ENCODE results near the gene SPATA31D1.
A peak's percentile ranks its signal among the peaks of the same experiment; 100 is the strongest.
"Not testable (repeated sequence)": the region's sequence is repeated elsewhere in the genome, so short reads cannot be mapped to it uniquely, and the experiment has no call there.

Gene SPATA31D1

DNA sequence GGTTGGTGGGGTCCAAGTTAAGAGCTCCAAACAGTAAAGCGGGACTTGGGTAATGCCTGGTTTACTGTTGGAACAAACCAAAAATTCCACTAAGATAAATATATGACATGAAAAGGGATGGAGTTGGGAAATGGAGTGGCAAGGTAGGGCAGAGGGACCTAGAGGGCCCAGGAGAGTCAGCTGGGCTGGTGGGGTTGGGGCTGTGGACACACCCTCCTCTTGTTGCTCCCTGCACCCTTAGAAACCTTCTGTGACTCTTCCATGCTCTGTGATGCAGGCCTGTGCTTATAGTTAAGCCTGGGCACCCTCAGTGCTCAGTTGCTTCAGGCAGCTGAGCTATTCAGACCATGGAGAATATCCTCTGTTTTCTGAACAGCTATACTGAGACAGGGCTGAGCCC is at the start of gene SPATA31D1:
SPATA31D1 (plus strand) TSS at position 301 of the 400 bp plus-strand sequence; CDS start at position 348, 47 bp downstream.
- not testable (repeated sequence) for DNase-seq (ENCODE audit: low read depth)

DNA sequence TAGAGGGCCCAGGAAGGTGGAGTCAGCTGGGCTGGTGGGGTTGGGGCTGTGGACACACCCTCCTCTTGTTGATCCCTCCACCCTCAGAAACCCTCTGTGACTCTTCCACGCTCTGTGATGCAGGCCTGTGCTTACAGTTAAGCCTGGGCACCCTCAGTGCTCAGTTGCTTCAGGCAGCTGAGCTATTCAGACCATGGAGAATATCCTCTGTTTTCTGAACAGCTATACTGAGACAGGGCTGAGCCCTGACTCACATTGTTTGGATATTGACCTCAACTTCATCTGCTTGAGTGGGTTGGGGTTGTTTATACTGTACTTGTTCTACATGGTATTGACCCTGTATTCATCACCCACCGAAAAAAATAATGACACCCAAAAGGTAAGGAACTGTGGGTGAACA is 45.2 kb upstream of the SPATA31D1 start, which contains the start of gene SPATA31D3:
SPATA31D3 (plus strand) TSS at position 108 of the 400 bp plus-strand sequence; CDS start at position 194, 86 bp downstream.
- not testable (repeated sequence) for DNase-seq (ENCODE audit: low read depth)

DNA sequence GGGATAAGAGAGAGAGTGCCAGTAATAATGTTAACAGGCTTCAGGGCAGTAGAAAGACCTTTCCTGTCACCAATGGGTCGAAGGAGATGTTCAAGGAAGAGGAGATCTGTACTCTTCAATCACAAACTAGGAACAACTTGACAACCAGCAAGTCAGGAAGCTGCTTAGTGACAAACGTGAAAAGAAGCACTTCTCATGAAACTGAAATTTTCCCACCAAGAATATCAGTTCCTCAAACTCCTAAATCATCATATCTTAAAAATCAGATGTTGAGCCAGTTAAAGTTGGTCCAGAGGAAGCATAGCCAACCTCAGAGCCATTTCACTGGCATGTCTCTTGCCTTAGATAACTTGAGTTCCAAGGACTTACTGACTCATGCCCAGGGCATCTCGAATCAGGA is 39.9 kb upstream of the SPATA31D1 start:
- DNase-seq (ENCODE audit: low read depth): not testable (repeated sequence)

DNA sequence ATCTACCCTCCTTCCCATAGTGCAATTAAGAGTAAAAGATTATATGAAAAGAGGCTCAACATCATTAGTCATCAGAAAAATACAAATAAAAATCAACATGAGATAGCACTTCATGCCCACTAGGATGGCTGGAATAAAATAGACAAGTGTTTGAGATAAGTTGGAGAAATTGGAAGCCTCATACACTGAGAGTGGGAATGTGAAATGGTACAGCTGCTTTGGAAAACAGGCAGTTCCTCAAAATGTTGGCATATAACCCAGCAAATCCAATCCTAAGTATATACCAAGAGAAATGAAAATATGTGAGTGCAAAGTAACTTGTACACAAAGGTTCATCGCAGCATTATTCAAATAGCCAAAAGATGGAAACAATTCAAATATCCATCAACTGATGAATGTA is 35.5 kb upstream of the SPATA31D1 start:
- no peak for DNase-seq (ENCODE audit: low read depth)

DNA sequence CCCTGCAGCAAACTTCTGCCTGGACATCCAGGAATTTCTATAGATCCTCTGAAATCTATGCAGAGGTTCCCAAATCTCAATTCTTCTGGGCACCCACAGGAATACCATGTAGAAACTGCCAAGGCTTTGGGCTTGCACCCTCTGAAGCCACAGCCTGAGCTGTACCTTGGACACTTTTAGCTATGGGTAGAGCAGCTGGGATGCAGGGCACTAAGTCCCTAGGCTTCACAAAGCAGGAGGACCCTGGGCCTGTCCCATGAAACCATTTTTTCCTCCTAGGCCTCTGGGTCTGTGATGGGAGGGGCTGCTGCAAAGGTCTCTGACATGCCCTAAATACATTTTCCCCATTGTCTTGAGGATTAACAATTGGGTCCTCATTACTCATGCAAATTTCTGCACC is 32.9 kb upstream of the SPATA31D1 start:
- DNase-seq (ENCODE audit: low read depth): no peak

DNA sequence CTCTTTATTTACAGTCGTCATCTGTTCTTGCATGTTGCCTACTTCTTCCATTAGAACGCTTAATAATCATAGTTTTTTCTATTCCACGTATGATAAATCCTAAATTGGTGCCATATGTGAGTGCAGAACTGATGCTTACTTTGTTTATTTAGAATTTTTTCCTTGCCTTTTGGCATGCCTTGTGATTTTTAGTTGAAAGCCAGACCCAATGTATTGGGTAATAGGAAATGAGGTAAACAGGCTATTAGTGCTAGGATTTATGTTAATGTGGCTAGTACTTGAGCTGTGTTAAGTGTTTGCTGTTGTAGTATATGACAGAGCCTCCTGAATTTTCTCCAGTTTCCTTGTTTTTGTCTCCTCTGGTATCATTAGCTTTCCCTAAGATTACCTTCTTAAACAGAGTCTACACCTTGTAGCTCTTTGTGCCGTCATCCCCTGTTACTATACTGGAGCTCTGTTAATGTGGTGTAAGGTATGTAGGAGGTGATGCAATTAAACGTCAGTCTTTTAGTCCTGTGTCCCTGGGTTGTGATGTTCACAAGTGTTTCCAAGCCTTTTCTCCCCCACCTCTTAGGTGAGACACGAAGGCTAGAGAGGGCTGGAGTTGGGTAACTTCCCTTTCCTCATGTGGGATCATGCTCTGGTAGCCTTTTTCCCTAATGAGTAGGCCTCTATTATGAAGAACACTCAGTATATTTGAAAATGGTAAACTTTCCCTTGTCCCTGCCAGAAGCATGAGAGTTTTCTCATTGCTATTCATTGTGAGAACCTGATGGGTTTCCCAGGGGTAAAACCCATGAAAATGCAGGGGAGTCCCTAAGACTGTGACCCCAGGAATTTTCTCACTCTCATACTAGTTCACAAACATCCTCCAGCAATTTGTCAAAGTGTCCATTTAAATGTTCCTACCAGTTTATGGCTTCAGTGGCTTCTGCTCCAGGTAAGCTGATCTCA is 24.1 kb upstream of the SPATA31D1 start:
- DNase-seq (ENCODE audit: low read depth): peak; percentile 17

DNA sequence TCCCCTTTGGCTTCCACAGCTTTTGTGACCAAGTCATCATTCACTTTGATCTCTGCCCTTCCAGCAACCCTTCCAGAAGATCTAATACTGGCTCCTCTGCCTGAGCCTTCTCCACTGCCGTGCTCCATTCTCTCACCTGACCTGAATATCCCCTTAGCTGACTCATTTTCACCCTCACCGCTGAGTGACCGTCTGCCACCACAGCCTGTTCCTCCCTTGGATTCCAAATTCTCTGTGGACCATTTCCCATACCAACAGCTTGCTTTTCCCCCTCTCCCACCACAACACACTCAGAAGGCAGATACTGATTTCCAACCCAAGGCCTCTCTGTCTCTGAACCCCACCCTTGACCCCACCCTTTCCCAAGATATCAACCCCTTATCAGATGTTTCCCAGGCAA is 20.5 kb upstream of the SPATA31D1 start:
- DNase-seq (ENCODE audit: low read depth): no peak

DNA sequence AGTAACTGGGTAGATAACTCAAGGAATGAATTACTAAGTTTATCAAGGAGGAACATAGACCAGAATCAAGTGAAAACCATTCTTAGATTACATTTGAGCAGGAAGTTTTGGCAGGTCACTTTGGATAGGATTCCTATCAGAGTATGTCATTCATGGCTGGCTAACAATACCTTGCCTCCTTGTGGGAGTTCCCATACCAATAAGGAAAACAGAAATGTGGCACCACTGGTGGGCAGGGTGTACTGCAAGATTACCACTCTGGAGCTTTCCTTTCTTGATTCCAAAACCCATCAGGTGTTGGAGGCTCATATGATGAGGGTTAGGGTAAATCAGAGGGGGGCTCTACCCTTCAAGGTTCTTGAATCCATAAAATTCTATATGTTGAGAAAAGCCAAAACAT is 18.6 kb upstream of the SPATA31D1 start:
- no peak for DNase-seq (ENCODE audit: low read depth)

DNA sequence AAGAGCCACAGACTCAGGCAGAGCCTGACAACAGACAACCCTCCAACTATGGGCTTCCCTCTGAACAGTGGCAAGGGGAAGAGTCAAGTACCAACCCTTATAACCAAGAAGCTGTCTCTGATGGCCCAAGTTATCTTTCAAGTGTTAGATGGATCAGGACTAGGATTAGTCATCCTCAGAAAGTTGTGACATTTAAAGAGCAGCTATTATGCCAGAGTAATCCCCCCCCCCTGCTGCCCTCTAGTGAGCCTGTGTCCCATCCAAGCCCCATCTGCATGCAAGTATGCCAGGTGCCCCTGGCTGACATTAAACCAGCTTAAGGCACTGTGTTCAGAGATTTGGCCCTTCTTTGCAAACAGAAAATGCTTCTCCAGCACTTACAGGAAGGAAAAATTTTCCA is 16.8 kb upstream of the SPATA31D1 start:
- no peak for DNase-seq (ENCODE audit: low read depth)

DNA sequence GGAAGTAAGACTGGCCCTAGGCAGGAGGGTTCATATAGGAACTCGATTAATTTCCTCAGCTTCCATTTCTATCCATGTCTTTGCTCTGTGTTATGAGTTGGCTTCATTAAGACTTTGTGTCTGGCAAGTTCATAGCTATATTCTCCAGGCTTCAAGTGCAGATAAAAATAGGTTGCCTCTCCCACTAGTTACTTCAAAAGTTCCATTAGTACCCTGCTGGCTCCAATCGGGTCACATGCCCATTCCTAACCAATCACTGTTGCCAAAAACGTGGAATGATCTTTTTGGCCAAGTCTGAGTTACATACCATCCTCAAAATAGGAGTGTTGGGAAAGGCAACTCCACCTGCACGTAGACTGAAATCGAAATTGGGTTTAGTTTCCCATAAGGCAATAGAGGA is 13.8 kb upstream of the SPATA31D1 start:
- DNase-seq (ENCODE audit: low read depth): no peak

DNA sequence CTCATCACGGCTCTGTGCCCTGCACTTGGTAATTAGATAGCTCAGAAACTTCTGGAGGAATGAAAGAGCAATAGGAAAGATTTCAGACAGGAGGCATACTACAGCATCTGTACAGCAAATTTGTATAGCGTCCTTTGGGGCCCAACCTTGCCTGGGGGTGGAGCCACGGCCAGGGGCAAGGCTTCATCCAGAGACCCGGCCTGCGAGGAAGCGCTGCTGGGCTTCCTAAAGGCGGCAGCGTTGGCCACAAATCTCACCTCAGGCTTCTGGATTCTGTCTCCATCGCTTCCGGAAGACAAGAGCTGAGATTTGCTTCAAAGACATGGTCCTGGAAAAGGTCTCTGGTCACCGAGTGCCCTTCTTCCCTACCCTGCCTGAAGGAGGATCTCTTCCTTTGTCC is 12.2 kb upstream of the SPATA31D1 start:
- no peak for DNase-seq (ENCODE audit: low read depth)

DNA sequence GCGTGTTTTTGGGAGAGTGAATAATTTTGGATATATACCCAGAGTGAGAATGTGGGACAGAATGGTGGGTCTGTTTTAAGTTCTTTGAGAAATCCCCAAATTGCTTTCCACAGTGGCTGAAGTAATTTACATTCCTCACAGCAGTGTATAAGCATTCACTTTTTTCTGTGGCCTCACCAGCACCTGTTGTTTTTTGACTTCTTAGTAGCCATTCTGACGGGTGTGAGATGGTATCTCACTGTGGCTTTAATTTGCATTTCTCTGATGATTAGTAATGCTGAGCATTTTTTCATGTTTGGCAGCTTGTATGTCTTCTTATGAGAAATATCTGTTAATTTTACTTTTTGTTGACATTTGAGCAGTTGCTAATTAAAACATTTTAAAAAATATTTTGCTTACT is 9.4 kb upstream of the SPATA31D1 start:
- no peak for DNase-seq (ENCODE audit: low read depth)

DNA sequence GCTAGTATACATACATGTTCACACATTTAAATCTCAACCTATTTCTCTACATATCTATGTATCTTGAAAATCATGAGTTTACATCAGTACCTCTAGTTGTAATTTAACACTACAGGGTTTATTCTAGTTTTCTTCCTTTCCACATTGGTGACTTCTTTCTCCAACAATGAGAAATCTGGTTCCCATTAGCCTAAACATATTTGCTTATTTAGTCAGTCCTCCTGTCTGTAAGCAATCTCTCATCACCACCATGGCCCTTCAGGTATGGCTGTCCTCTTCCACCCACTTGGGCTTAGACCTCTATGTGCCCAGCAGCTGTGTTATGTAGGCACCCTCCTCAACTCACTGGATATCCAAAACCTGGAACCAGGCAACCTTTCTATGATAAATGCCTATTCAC is 8.0 kb upstream of the SPATA31D1 start:
- DNase-seq (ENCODE audit: low read depth): no peak

DNA sequence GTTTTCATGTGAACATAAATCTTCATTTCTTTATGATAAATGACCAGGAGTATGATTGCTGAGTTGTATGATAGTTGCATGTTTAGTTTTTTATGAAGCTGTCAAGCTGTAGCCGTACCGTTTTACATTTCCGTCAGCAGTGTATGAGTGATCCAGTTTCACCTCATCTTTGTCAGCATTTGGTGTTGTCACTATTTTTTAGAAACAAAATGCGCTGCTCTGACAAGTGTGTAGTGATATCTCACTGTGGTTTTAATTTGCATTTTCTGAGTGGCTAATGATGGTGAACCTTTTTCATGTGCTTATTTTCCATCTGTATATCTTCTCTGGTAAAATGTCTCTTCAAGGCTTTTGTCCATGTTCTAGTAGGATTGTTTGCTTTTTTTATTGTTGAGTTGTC is 6.7 kb upstream of the SPATA31D1 start:
- DNase-seq (ENCODE audit: low read depth): no peak

DNA sequence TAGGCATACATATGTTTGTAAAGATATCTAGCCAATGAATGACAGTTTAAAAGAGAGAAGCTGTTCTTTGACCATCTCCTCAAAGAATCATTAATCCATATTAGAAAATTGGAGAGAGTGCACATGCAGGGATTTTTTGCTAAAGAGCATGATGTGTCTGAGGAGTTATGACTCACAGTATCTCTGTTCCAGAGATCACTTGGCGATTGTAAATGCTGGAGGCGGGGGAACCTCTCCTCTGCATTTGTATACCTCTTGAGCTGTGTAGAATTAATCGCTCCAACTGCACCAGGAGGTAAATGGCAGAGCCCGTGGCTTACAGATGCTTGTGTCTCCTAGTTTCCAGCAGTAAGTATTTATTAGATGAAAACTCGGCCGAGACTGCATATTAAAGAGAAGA is 3.6 kb upstream of the SPATA31D1 start:
- DNase-seq (ENCODE audit: low read depth): no peak

DNA sequence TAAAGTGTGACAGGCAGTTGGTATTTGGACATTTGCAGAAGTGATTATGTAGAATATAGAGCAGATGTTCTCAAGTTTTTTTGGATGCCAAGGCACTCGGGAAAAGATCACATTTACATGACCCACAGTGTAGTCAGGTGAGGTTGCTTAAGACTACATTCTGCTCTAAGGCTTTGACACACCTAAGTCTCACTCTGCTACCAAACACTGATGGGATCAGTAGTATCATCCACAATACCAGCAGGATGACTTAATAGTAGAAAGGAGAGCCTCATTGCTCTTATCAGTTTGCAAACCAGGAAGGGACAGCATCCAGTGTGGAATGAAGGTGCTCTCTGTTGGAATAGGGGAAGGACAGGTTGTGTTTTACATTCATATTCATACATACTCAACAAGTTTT is 2.5 kb upstream of the SPATA31D1 start:
- DNase-seq (ENCODE audit: low read depth): no peak

DNA sequence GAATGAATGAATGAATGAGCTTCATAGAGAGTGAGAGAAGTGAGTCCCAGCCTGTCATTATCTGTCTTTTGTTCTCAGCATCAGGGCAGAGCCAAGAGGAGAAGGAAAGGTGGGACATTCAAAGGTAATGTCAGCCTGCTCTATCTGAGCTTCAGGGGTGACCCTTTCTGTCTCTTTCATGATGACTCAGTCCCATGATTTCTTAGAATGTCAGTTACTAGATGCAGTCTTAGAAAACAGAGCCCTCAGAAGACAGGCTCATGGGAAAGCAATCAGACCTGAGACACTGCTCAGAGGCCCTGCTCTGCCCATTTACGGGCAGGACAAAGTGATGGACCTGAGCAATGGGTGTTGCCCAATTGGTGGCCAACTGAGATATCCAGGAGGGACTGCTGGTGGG is 1.1 kb downstream of the SPATA31D1 start:
- DNase-seq (ENCODE audit: low read depth): no peak

DNA sequence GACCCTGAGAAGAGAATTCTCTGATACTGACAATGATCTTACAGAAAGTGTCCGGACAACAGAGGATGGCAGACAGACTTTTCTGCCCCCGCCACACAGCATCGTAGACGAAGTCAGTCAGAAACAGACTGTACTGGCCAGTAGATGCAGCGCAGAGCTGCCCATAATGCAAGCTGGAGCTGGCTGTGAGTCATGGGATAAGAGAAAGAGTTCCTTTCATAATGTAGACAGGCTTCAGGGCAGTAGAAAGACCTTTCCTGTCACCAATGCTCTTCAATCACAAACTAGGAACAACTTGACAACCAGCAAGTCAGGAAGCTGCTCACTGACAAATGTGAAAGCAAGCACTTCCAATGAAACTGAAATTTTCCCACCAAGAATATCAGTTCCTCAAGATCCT is 5.1 kb downstream of the SPATA31D1 start:
- DNase-seq (ENCODE audit: low read depth): no peak

DNA sequence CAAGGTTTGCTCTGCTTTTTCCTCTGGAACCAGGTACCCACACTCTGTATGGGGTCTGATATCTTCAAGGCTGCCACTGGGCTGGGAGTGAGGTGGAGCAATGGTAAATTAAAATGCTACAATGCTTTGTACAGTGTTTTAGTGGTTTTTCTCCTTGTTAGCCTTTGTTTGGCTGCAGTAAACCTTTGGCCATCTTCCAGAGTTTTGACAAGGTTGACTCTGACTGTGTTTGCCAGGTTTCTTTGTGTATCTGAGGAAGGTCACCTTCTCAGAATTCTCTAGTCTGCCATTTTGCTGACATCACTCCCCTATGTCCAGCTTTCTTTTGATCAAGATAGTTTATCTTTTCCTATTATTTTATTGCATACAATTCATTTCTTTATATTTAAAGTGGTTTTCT is 11.2 kb downstream of the SPATA31D1 start:
- DNase-seq (ENCODE audit: low read depth): no peak

DNA sequence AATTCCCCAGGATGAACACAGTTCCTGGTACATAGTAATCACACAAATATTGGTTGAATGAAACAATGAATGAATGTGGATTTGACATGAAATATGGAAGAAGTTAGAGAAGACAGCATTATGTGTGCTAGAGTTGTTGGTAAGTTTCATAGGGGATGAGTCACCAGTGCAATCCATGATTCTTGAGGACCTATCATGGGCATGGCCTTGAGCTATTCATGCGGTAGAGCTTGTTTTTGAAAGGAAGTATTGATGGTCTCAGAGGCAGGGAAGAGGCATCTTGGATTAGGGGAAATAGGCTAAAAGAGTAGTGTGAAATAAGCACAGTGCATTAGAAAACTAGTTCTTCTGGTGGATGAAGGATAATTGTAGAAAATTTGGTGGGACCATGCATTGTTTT is 22.1 kb downstream of the SPATA31D1 start:
- DNase-seq (ENCODE audit: low read depth): no peak

DNA sequence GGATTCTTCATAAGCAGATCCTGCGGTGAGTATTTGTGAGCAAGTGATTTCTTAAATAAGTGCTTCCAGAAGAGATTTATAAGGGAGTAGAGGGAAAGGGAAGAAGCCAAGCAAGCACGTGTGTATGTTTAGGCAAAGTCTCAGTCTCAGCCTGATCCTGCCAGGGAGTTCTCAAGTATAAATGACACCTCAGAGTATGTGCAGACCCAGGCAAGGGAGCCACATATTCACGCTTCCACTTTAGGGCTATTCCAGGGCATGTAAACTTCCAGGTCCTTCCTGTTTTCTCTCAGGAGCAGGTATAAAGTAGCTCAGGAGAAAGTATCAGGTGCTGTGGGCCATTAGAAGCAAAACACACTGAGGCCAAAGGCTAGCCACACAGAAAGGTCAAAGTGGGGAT is 22.6 kb downstream of the SPATA31D1 start:
- no peak for DNase-seq (ENCODE audit: low read depth)

DNA sequence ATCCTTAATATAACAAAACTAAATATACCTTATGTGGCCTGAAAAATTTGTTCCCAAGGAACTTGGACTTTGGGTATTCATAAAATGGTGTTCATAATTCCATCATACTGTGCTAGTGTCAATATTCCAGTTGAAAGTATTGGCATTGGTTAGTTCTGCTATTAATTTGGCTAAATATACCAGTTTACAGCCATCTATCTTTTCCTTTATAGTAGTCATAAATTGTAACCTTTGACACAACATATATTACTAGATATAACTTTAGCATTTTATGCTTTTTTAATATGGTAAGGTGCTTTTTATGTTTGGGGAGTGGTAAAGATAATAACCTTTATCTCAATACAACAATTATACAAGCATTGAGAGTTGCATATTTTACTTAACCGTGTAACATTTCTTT is 23.7 kb downstream of the SPATA31D1 start:
- no peak for DNase-seq (ENCODE audit: low read depth)

DNA sequence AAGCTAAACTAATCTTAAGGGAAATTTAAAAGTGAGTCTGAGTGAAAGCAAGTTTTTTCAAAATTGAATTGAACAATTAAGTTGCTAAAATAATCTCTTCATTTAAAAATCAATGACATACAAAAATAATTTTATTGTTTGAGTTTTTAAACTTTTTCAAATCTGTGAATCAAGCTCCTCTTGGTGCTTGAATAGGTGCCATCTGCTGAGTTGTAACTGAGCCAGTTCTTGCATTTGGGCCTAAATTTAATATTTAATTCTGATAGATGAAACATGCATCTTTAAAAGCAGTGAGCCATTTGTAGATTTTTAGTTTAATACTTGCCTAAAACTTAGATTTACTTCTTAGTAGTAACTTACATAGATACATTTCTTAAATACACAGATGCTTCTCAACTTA is 31.8 kb downstream of the SPATA31D1 start:
- DNase-seq (ENCODE audit: low read depth): no peak

DNA sequence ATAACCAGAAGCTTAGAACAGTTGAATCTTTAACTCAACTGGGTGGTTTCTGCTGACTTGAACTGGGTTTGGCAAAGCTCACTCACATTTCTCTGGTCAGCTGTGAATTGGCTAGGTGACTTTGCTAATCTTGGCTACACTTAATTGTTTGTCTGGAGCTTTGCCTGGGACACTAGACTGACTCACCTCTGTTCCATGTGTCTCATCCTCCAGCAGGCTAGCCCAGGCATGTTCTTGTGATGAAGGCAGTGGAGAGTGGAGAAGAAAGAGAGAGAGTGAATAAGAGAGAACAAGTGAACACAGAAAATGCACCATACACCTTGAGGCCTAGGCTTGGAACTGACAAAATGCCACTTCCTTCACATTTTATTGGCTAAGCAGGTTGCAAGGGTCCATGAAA is 32.6 kb downstream of the SPATA31D1 start:
- DNase-seq (ENCODE audit: low read depth): peak; percentile 65

Data from amniotic epithelial cell (primary cell).